ENCODE measurements around the gene EDDM13. TPM values are rescaled to one million over a fixed set of nuclear protein-coding genes. Genes with fewer than 3 reads are reported as not detected.

The EDDM13 gene
- total and polyA plus RNA-seq, 10 donors, result 0.71 to 1.2 (median 1.1) TPM; not detected in 7

DNA sequence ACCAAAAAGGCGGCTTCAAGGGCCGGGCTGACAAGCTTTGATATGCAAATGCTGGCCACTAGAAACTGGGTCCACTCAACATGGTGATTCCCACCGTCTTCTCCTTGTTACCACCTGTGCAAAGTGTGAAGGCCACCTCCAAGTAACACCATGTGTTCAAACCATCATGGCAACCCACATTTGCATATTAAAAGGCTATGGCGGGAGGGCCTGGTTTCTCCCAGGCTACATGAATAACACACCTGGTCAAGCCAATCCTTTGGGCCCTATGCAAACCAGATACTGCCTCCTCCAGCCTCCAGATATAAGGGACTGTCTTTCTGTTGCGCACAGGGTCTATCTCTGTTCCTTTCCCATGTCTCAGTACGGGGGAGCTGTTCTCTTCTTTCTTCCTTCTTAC is 78.7 kb downstream of the EDDM13 start:
- DNase-seq, result no peak
- Histone ChIP-seq H3K36me3 (no peaks in the 10 kb centered on the region), H3K27ac (no peak overlapping the region), H3K4me1 (no peaks in the 10 kb centered on the region), H3K27me3 (replicated peaks in 1 of 7) (no peaks in the 10 kb centered on the region), H3K4me3 (no peak overlapping the region), H3K9me3 (no peaks in the 10 kb centered on the region)
- WGBS, 5 donors, result 77 to 89% (median 81%) methylated on average over 6 of the region's 6 CpGs
- TF ChIP-seq, protein P1, sequence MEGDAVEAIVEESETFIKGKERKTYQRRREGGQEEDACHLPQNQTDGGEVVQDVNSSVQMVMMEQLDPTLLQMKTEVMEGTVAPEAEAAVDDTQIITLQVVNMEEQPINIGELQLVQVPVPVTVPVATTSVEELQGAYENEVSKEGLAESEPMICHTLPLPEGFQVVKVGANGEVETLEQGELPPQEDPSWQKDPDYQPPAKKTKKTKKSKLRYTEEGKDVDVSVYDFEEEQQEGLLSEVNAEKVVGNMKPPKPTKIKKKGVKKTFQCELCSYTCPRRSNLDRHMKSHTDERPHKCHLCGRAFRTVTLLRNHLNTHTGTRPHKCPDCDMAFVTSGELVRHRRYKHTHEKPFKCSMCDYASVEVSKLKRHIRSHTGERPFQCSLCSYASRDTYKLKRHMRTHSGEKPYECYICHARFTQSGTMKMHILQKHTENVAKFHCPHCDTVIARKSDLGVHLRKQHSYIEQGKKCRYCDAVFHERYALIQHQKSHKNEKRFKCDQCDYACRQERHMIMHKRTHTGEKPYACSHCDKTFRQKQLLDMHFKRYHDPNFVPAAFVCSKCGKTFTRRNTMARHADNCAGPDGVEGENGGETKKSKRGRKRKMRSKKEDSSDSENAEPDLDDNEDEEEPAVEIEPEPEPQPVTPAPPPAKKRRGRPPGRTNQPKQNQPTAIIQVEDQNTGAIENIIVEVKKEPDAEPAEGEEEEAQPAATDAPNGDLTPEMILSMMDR (IDR thresholded peaks at IDR 0.05 in 8 of 11, conservative IDR thresholded peaks at IDR 0.05 in 3 of 11), result no peak
- TF ChIP-seq POLR2A (IDR thresholded peaks at IDR 0.05), result no peak
- no peak for TF ChIP-seq POLR2AphosphoS5 (IDR thresholded peaks at IDR 0.05)
- intact Hi-C loops (cut with DNase I; ENCODE audit: low total_unique reads), result no loop called here

GRCh38 chr19:56355517-56355916 is 83.0 kb downstream of the EDDM13 start:
- intact Hi-C loops (cut with DNase I; ENCODE audit: low total_unique reads), result no loop called here
- H3K4me3 ChIP-seq, result no peak overlapping the region
- no peak for TF ChIP-seq POLR2AphosphoS5 (IDR thresholded peaks at IDR 0.05)
- no peak for TF ChIP-seq POLR2A (IDR thresholded peaks at IDR 0.05)
- TF ChIP-seq, protein P1 (IDR thresholded peaks at IDR 0.05 in 8 of 11, conservative IDR thresholded peaks at IDR 0.05 in 3 of 11), result no peak
- H3K27me3 ChIP-seq (replicated peaks in 1 of 7), result no peaks in the 10 kb centered on the region
- H3K36me3 ChIP-seq, result no peaks in the 10 kb centered on the region
- H3K27ac ChIP-seq, result no peak overlapping the region
- WGBS, 5 donors, result 89 to 100% (median 97%) methylated on average over 1 of the region's 1 CpG
- DNase-seq, result no peak
- peaks cover 0 to 26% (median 20%) of the 10 kb centered on the region in 8 donors for H3K9me3 ChIP-seq
- H3K4me1 ChIP-seq, result no peaks in the 10 kb centered on the region

GRCh38 chr19:56356944-56357343 is 84.4 kb downstream of the EDDM13 start:
- no peak for TF ChIP-seq POLR2A (IDR thresholded peaks at IDR 0.05)
- TF ChIP-seq, protein P1 (IDR thresholded peaks at IDR 0.05 in 8 of 11, conservative IDR thresholded peaks at IDR 0.05 in 3 of 11), result no peak
- no peak for TF ChIP-seq POLR2AphosphoS5 (IDR thresholded peaks at IDR 0.05)
- Histone ChIP-seq H3K27me3 (replicated peaks in 1 of 7) (no peaks in the 10 kb centered on the region), H3K27ac (no peak overlapping the region), H3K4me3 (no peak overlapping the region), H3K36me3 (peaks cover 0 to 8% (median 0%) of the 10 kb centered on the region in 6 donors), H3K9me3 (peaks cover 3 to 40% (median 34%) of the 10 kb centered on the region in 8 donors), H3K4me1 (no peaks in the 10 kb centered on the region)
- 80 to 94% (median 89%) methylated on average over 2 of the region's 2 CpGs for WGBS, 5 donors
- DNase-seq, result no peak
- intact Hi-C loops (cut with DNase I; ENCODE audit: low total_unique reads), result no loop called here

Small RNAs within 50 kb of the gene (small RNA-seq; reads per million reads assigned to genes)
- gene RF00019, result 0 reads per million in 4 donors

Other genes with a start within 250 kb of the EDDM13 start
- 10 to 100 TPM; 18.0 to 53.8 (median 42.8) TPM for gene ZNF787, start 151.5 kb upstream of the EDDM13 start, total RNA-seq
- gene ZNF787, start 151.5 kb upstream of the EDDM13 start, polyA plus RNA-seq, result 10 to 100 TPM; 16.6 to 39.0 (median 21.1) TPM
- gene ZNF444, start 131.5 kb upstream of the EDDM13 start, total RNA-seq, result 10 to 100 TPM; 17.0 to 27.9 (median 23.1) TPM
- gene ZNF444, start 131.5 kb upstream of the EDDM13 start, polyA plus RNA-seq, result 10 to 100 TPM; 17.0 to 35.1 (median 22.6) TPM
- gene GALP, start 96.7 kb upstream of the EDDM13 start, total RNA-seq, result not detected
- gene GALP, start 96.7 kb upstream of the EDDM13 start, polyA plus RNA-seq, result not detected
- not detected for gene ZSCAN5B, start 75.0 kb upstream of the EDDM13 start, total RNA-seq
- gene ZSCAN5B, start 75.0 kb upstream of the EDDM13 start, polyA plus RNA-seq, result under 1 TPM in 2 of 3 donors, not detected in 1; 0.03 to 0.11 TPM
- not detected for gene ZSCAN5C, start 70.5 kb upstream of the EDDM13 start, total RNA-seq
- gene ZSCAN5C, start 70.5 kb upstream of the EDDM13 start, polyA plus RNA-seq, result not detected
- 10 to 100 TPM in 4 of 7 donors, 1 to 10 TPM in 3; 5.6 to 18.7 (median 11.4) TPM for gene ZSCAN5A, start 42.1 kb downstream of the EDDM13 start, total RNA-seq
- 1 to 10 TPM; 3.4 to 4.9 (median 4.4) TPM for gene ZSCAN5A, start 42.1 kb downstream of the EDDM13 start, polyA plus RNA-seq
- gene ZNF582, start 120.8 kb downstream of the EDDM13 start, total RNA-seq, result 1 to 10 TPM; 3.3 to 8.1 (median 5.4) TPM
- 1 to 10 TPM; 2.7 to 5.2 (median 4.5) TPM for gene ZNF582, start 120.8 kb downstream of the EDDM13 start, polyA plus RNA-seq
- gene ZNF583, start 131.6 kb downstream of the EDDM13 start, total RNA-seq, result 10 to 100 TPM in 2 of 7 donors, 1 to 10 TPM in 5; 4.4 to 10.6 (median 8.3) TPM
- gene ZNF583, start 131.6 kb downstream of the EDDM13 start, polyA plus RNA-seq, result 1 to 10 TPM in 2 of 3 donors, under 1 TPM in 1; 0.93 to 2.7 (median 1.3) TPM
- gene ZNF667, start 204.6 kb downstream of the EDDM13 start, total RNA-seq, result 1 to 10 TPM; 2.2 to 6.6 (median 3.3) TPM
- 1 to 10 TPM; 1.4 to 2.6 (median 1.9) TPM for gene ZNF667, start 204.6 kb downstream of the EDDM13 start, polyA plus RNA-seq
- 1 to 10 TPM; 1.3 to 9.0 (median 3.3) TPM for gene ZNF471, start 235.1 kb downstream of the EDDM13 start, total RNA-seq
- 1 to 10 TPM in 2 of 3 donors, under 1 TPM in 1; 0.97 to 1.4 (median 1.0) TPM for gene ZNF471, start 235.1 kb downstream of the EDDM13 start, polyA plus RNA-seq

Data from spleen (tissue), 11 donors.